Measurements from ENCODE around the gene RPL19. TPM values are rescaled to one million over a fixed set of nuclear protein-coding genes. Genes with fewer than 3 reads are reported as not detected.
"Not testable (repeated sequence)": the region's sequence is repeated elsewhere in the genome, so short reads cannot be mapped to it uniquely, and the experiment has no call there.

Gene RPL19
- total RNA-seq, 1 donor from 2014 or later, result 2,115 TPM

- no peak for DNase-seq (ENCODE audit: low read depth, low spot score)
Measured at GRCh38 chr17:39244016-39244599, 44.0 kb downstream of the RPL19 start.

DNA sequence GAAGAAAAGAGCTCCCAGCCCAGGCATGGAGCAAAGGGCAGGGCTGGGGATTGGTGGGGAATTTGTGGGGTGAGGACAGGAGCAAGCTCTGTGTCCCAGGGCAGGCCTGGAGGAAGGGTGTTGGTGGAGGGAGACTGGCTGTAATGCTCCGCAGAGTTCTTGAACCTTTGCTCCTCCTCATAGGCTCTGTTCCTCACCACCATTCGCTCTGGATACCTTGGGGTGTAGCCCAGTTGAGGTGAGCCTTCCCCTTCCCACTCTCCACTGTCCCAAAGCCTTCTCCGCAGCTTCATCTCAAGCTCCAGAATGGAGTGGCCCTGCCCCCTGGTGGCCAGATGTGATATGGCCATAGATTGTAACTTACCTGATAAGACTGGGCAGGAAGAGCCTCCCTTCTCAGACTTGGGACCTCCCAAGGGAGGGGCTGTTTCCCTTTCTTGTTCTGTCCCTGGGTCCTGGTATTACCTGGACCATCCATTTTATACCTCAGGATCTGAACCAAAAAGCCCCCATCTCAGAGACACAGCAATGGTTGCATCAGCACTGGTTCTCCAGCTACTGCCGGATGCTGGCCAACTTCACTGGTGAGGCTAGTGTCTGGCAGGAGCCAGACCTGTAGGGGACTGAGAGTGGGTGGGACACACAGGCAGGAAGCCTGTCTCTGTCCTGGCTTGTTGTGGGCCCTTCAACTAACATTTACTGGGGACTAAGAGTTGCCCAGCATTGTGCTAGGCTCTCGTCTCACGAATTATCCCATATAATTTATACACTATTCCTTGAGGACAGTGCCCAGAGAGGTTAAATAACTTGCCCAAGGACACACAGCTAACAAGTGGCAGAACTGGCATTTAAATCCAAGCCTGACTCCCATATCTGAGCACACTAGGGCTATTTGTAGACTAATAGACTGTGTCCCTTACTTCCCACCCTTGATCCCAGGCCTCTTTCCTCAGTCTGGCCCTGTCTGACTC lies 44.8 kb downstream of the RPL19 start:
- DNase-seq (ENCODE audit: low read depth, low spot score), result peak; percentile 40

- no peak for DNase-seq (ENCODE audit: low read depth, low spot score)
Measured at GRCh38 chr17:39246274-39246673, 46.2 kb downstream of the RPL19 start.

DNA sequence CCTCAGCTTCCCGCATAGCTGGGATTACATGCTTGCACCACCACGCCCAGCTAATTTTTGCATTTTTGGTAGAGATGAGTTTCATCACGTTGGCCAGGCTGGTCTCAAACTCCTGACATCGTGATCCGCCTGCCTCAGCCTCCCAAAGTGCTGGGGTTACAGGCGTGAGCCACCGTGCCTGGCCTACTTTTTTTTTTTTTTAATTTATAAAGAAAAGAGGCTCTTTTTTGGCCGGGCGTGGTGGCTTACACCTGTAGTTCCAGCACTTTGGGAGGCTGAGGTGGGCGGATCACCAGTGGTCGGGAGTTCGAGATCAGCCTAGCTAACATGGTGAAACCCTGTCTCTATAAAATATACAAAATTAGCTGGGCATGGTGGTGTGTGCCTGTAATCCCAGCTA lies 50.0 kb downstream of the RPL19 start:
- DNase-seq (ENCODE audit: low read depth, low spot score), result not testable (repeated sequence)

- no peak for DNase-seq (ENCODE audit: low read depth, low spot score)
Measured at GRCh38 chr17:39251997-39252396, 51.9 kb downstream of the RPL19 start.

DNA sequence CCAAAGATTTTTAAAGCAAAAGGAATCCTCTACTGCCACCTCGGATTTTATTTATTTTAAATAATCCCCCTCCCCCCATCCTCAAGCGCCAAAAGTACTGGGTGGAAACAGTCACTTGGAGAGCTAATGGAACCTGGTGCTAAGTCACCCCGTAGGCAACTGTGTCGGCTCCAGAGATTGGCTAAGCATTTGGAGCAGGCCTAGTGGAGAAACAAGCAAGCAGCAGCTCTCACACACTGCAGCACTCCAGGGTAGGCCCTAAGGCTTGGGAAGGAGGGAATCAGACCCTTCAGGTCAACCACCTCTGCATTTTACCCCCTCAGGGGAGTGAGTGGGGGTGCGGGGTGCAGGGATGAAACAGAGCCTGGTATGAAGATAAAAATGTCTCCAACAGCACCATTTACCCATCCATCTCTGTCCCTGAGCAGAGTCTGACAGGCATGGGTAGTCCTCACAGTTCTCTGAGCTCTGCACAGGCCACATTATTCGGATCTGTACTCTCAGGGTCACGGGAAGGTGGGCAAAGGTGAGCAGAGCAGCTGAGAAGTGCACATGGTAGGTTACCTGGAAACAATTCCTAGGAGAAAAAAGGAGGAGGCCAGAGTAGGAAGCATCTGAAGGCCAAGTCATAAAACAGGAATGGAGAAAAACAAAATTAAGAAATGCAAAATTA lies 52.8 kb downstream of the RPL19 start:
- DNase-seq (ENCODE audit: low read depth, low spot score), result no peak

Other genes starting within 250 kb of the RPL19 start
- gene FBXO47, start 232.9 kb upstream of the RPL19 start, total RNA-seq, result not detected in 2 replicates
- not detected in 2 replicates for gene PLXDC1, start 48.6 kb upstream of the RPL19 start, total RNA-seq
- gene ARL5C, start 34.1 kb upstream of the RPL19 start, total RNA-seq, result not detected in 2 replicates
- gene CACNB1, start 2.6 kb upstream of the RPL19 start, total RNA-seq, result 2.0 and 2.3 TPM in 2 replicates
- gene STAC2, start 25.7 kb downstream of the RPL19 start, total RNA-seq, result not detected in 2 replicates
- gene FBXL20, start 201.3 kb downstream of the RPL19 start, total RNA-seq, result 7.2 and 13.5 TPM in 2 replicates

Measured in pulmonary artery endothelial cell (primary cell).